ENCODE data around the gene ADH5. TPM values are rescaled to one million over a fixed set of nuclear protein-coding genes. Genes with fewer than 3 reads are reported as not detected.
"Not testable (repeated sequence)": the region's sequence is repeated elsewhere in the genome, so short reads cannot be mapped to it uniquely, and the experiment has no call there.

ADH5 gene
- total and polyA plus RNA-seq, 3 experiments from 2014 or later, result 113 to 127 (median 116) TPM

DNA sequence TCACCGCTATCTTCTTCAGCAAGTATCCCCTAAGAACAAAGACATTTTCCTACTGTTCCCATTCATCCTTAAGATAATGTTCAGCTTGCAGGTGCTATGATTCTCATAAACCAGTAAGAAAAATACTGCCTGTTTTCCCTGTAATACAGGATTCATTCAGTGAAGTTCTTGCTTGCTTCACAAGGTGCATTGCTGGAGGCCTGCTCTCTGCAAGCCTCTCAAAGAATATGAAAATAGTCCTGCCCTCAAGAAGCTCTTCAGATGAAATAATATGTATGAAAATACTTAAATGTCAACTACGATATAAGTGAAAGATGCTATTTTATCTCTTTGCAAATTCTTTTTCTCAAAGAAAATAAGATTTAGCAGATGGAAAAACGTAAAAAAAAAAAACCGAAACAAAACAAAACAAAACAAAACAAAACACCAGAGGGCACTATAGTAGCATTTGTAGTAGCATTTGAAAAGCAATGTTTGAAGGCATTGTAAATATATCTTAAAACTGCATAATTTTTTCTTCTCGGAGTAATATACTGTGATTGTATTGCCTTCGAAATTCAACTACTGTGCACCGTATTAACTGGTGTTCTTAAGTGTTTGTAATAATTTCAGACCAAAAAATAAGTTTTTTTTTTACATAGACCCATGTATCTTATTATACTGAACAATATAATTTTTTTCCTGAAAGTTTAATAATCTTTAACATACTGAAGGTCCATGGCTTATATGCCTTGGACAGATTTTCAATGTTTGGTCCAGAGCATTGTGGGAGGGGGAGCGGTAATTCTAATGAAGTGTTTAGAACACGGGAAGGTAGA lies 29.5 kb upstream of the ADH5 start:
- Mint-ChIP-seq H3K27me3 (peaks cover 5 to 16% of the 10 kb centered on the region in 2 donors), H3K4me1 (no peaks in the 10 kb centered on the region), H3K4me3 (no peak overlapping the region), H3K9me3 (no peaks in the 10 kb centered on the region), H3K36me3 (no peaks in the 10 kb centered on the region), H3K27ac (no peak overlapping the region)
- Histone ChIP-seq H3K36me3 (ENCODE audit: insufficient read depth, low read length) (no peaks in the 10 kb centered on the region), H3K27ac (ENCODE audit: low read depth, low read length) (no peak overlapping the region), H3K4me1 (ENCODE audit: insufficient read depth, low read length) (no peaks in the 10 kb centered on the region), H3K4me3 (ENCODE audit: low read length) (no peak overlapping the region), H3K9me3 (ENCODE audit: low read length) (no peaks in the 10 kb centered on the region), H3K27me3 (ENCODE audit: insufficient read depth, low read length, poor library complexity, severe bottlenecking) (no peaks in the 10 kb centered on the region)
- CTCF ChIA-PET, result interaction anchor here (1.5 kb wide), 1 partner anchor 287 kb away, joined by 4 read pairs; no protein-coding TSS in a partner anchor
- POLR2A ChIA-PET, result no interaction called here
- peak in 1 of 5 donors; percentile 3 for DNase-seq

DNA sequence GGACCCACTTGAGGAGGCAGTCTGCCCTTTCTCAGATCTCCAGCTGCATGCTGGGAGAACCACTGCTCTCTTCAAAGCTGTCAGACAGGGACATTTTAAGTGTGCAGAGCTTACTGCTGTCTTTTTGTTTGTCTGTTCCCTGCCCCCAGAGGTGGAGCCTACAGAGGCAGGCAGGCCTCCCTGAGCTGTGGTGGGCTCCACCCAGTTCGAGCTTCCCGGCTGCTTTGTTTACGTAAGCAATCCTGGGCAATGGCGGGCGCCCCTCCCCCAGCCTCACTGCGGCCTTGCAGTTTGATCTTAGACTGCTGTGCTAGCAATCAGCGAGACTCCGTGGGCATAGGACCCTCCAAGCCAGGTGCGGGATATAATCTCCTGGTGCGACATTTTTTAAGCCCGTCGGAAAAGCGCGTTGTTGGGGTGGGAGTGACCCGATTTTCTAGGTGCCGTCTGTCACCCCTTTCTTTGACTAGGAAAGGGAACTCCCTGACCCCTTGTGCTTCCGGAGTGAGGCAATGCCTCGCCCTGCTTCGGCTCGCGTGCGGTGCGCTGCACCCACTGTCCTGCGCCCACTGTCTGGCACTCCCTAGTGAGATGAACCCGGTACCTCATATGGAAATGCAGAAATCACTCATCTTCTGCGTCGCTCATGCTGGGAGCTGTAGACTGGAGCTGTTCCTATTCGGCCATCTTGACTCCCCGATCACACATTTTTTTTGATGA lies 28.7 kb upstream of the ADH5 start:
- H3K27ac ChIP-seq (ENCODE audit: low read depth, low read length); H3K9me3 ChIP-seq (ENCODE audit: low read length); H3K9me3 Mint-ChIP-seq; DNase-seq; H3K27me3 ChIP-seq (ENCODE audit: insufficient read depth, low read length, poor library complexity, severe bottlenecking); H3K4me1 ChIP-seq (ENCODE audit: insufficient read depth, low read length); H3K4me1 Mint-ChIP-seq; H3K4me3 ChIP-seq (ENCODE audit: low read length); H3K4me3 Mint-ChIP-seq; H3K36me3 Mint-ChIP-seq; POLR2A ChIA-PET; H3K27ac Mint-ChIP-seq; H3K36me3 ChIP-seq (ENCODE audit: insufficient read depth, low read length): not testable (repeated sequence)
- peaks cover 5 to 14% of the 10 kb centered on the region in 2 donors for H3K27me3 Mint-ChIP-seq
- CTCF ChIA-PET, result interaction anchor here (1.5 kb wide), 1 partner anchor 288 kb away, joined by 4 read pairs; no protein-coding TSS in a partner anchor

GRCh38 chr4:99109286-99109685 lies 20.7 kb upstream of the ADH5 start:
- CTCF ChIA-PET; H3K27me3 ChIP-seq (ENCODE audit: insufficient read depth, low read length, poor library complexity, severe bottlenecking); H3K4me3 ChIP-seq (ENCODE audit: low read length); H3K9me3 ChIP-seq (ENCODE audit: low read length); H3K9me3 Mint-ChIP-seq; H3K36me3 Mint-ChIP-seq; H3K36me3 ChIP-seq (ENCODE audit: insufficient read depth, low read length); POLR2A ChIA-PET; H3K4me1 Mint-ChIP-seq; H3K27me3 Mint-ChIP-seq; H3K4me3 Mint-ChIP-seq; DNase-seq; H3K27ac ChIP-seq (ENCODE audit: low read depth, low read length); H3K27ac Mint-ChIP-seq; H3K4me1 ChIP-seq (ENCODE audit: insufficient read depth, low read length): not testable (repeated sequence)

- CTCF ChIA-PET, result interaction anchor here (1.0 kb wide), 1 partner anchor 48 kb away, joined by 3 read pairs; no protein-coding TSS in a partner anchor
- no peaks in the 10 kb centered on the region for H3K27me3 ChIP-seq (ENCODE audit: insufficient read depth, low read length, poor library complexity, severe bottlenecking)
- H3K27ac Mint-ChIP-seq, result no peak overlapping the region
Measured at GRCh38 chr4:99104153-99104552, 15.6 kb upstream of the ADH5 start.

GRCh38 chr4:99103166-99103565 lies 14.6 kb upstream of the ADH5 start:
- no peaks in the 10 kb centered on the region for H3K27me3 ChIP-seq (ENCODE audit: insufficient read depth, low read length, poor library complexity, severe bottlenecking)
- POLR2A ChIA-PET, result no interaction called here
- Mint-ChIP-seq H3K36me3 (peaks cover 0 to 5% (median 1%) of the 10 kb centered on the region in 3 donors), H3K4me3 (no peak overlapping the region), H3K27ac (no peak overlapping the region), H3K4me1 (peaks cover 3 to 9% (median 7%) of the 10 kb centered on the region in 3 donors), H3K27me3 (peaks cover 0 to 22% of the 10 kb centered on the region in 2 donors), H3K9me3 (no peaks in the 10 kb centered on the region)
- H3K4me1 ChIP-seq (ENCODE audit: insufficient read depth, low read length), result no peaks in the 10 kb centered on the region
- H3K27ac ChIP-seq (ENCODE audit: low read depth, low read length), result no peak overlapping the region
- H3K36me3 ChIP-seq (ENCODE audit: insufficient read depth, low read length), result no peaks in the 10 kb centered on the region
- CTCF ChIA-PET, result interaction anchor here (1.0 kb wide), 1 partner anchor 47 kb away, joined by 3 read pairs; no protein-coding TSS in a partner anchor
- no peak for DNase-seq
- no peak overlapping the region for H3K4me3 ChIP-seq (ENCODE audit: low read length)
- H3K9me3 ChIP-seq (ENCODE audit: low read length), result no peaks in the 10 kb centered on the region

More at GRCh38 chr4:99104153-99104552, 15.6 kb upstream of the ADH5 start:
- Histone ChIP-seq H3K27ac (ENCODE audit: low read depth, low read length) (no peak overlapping the region), H3K4me3 (ENCODE audit: low read length) (no peak overlapping the region), H3K36me3 (ENCODE audit: insufficient read depth, low read length) (no peaks in the 10 kb centered on the region), H3K4me1 (ENCODE audit: insufficient read depth, low read length) (no peaks in the 10 kb centered on the region), H3K9me3 (ENCODE audit: low read length) (no peaks in the 10 kb centered on the region)
- Mint-ChIP-seq H3K4me1 (peaks cover 3 to 9% (median 7%) of the 10 kb centered on the region in 3 donors), H3K36me3 (peaks cover 0 to 1% (median 0%) of the 10 kb centered on the region in 3 donors), H3K27me3 (peaks cover 2 to 15% of the 10 kb centered on the region in 2 donors), H3K9me3 (no peaks in the 10 kb centered on the region), H3K4me3 (no peak overlapping the region)
- no peak for DNase-seq
- POLR2A ChIA-PET, result no interaction called here

GRCh38 chr4:99102634-99103033 lies 14.0 kb upstream of the ADH5 start:
- H3K4me3 Mint-ChIP-seq, result no peak overlapping the region
- peaks cover 0 to 5% (median 1%) of the 10 kb centered on the region in 3 donors for H3K36me3 Mint-ChIP-seq
- Histone ChIP-seq H3K27me3 (ENCODE audit: insufficient read depth, low read length, poor library complexity, severe bottlenecking) (no peaks in the 10 kb centered on the region), H3K4me3 (ENCODE audit: low read length) (no peak overlapping the region), H3K9me3 (ENCODE audit: low read length) (no peaks in the 10 kb centered on the region), H3K27ac (ENCODE audit: low read depth, low read length) (no peak overlapping the region), H3K4me1 (ENCODE audit: insufficient read depth, low read length) (no peaks in the 10 kb centered on the region), H3K36me3 (ENCODE audit: insufficient read depth, low read length) (no peaks in the 10 kb centered on the region)
- H3K4me1 Mint-ChIP-seq, result peaks cover 3 to 9% (median 7%) of the 10 kb centered on the region in 3 donors
- peaks cover 0 to 22% of the 10 kb centered on the region in 2 donors for H3K27me3 Mint-ChIP-seq
- no peaks in the 10 kb centered on the region for H3K9me3 Mint-ChIP-seq
- no peak for DNase-seq
- POLR2A ChIA-PET, result no interaction called here
- CTCF ChIA-PET, result no interaction called here
- H3K27ac Mint-ChIP-seq, result no peak overlapping the region

- no peak overlapping the region for H3K27ac ChIP-seq (ENCODE audit: low read depth, low read length)
- no peaks in the 10 kb centered on the region for H3K36me3 ChIP-seq (ENCODE audit: insufficient read depth, low read length)
- H3K9me3 ChIP-seq (ENCODE audit: low read length), result no peaks in the 10 kb centered on the region
- Mint-ChIP-seq H3K27me3 (peaks cover 2 to 32% of the 10 kb centered on the region in 2 donors), H3K4me1 (peaks cover 3 to 9% (median 7%) of the 10 kb centered on the region in 3 donors), H3K27ac (no peak overlapping the region), H3K36me3 (peaks cover 0 to 16% (median 1%) of the 10 kb centered on the region in 3 donors), H3K9me3 (peaks cover 0 to 4% (median 0%) of the 10 kb centered on the region in 5 donors), H3K4me3 (no peak overlapping the region)
- CTCF ChIA-PET, result no interaction called here
- no peaks in the 10 kb centered on the region for H3K27me3 ChIP-seq (ENCODE audit: insufficient read depth, low read length, poor library complexity, severe bottlenecking)
- no peak for DNase-seq
- H3K4me3 ChIP-seq (ENCODE audit: low read length), result no peak overlapping the region
- no peaks in the 10 kb centered on the region for H3K4me1 ChIP-seq (ENCODE audit: insufficient read depth, low read length)
- POLR2A ChIA-PET, result no interaction called here
Measured at GRCh38 chr4:99100876-99101275, 12.3 kb upstream of the ADH5 start.

- peaks cover 2 to 32% of the 10 kb centered on the region in 2 donors for H3K27me3 Mint-ChIP-seq
- POLR2A ChIA-PET; H3K4me1 ChIP-seq (ENCODE audit: insufficient read depth, low read length); H3K36me3 ChIP-seq (ENCODE audit: insufficient read depth, low read length); CTCF ChIA-PET; DNase-seq; H3K27ac ChIP-seq (ENCODE audit: low read depth, low read length); H3K4me3 ChIP-seq (ENCODE audit: low read length); H3K4me1 Mint-ChIP-seq; H3K27me3 ChIP-seq (ENCODE audit: insufficient read depth, low read length, poor library complexity, severe bottlenecking); H3K27ac Mint-ChIP-seq; H3K4me3 Mint-ChIP-seq; H3K9me3 ChIP-seq (ENCODE audit: low read length); H3K9me3 Mint-ChIP-seq: not testable (repeated sequence)
- peaks cover 0 to 16% (median 1%) of the 10 kb centered on the region in 3 donors for H3K36me3 Mint-ChIP-seq
Measured at GRCh38 chr4:99099814-99100213, 11.2 kb upstream of the ADH5 start.
